GM21529 (cell line): ENCODE measurements around the gene CCDC192.
A peak's percentile ranks its signal among the peaks of the same experiment; 100 is the strongest.
"Not testable (repeated sequence)": the region's sequence is repeated elsewhere in the genome, so short reads cannot be mapped to it uniquely, and the experiment has no call there.

Source experiments
- ATAC-seq: cut with Tn5 transposase; IDR thresholded peaks from one replicate; pipeline ENCODE4 v1.9.1; 2021; ENCODE audit not compliant: unreplicated experiment

Gene CCDC192

DNA sequence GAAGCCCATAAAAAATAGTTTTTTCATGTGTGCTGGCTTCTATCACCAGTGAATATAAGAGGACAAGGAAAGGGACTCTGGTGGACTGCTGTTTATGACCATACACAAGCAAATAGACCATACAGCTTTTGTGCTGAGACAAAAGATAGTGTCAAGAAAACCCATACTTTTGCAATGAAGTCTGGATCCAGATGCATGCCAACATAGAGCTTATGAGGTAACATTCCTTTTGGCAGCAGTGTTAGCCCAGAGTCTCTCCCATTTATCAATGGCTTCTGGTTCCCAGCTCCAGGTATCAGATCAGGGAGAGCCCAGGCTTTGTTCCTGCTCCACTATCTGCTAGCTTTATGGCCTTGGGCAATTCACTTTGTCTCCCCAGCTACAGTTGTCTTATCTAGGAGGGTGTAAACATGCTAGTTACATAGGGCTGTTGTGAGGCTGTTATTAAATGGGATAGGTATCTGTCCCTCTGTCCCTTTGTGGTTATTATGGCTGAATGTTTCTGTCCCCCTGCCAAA is 55.6 kb downstream of the CCDC192 start:
- no peak for ATAC-seq

DNA sequence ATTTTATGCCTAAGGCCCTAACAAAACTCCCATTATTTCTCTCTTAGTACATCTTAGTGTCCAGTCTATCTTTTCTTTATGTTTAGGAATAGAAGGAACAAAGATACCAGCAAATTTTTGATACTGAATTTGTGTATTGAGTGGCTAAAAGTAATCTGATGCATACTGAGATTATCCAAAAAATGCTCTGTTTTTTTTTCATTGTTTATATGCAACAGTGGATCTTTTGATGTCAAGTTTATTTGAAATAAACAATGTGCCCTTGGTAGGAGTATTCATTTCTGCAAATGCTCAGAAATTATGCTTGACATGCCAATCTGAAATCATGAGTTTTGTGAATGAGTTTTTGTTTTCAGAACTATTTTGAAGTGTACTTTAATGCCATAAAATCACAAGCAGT is 58.7 kb downstream of the CCDC192 start:
- no peak for ATAC-seq

DNA sequence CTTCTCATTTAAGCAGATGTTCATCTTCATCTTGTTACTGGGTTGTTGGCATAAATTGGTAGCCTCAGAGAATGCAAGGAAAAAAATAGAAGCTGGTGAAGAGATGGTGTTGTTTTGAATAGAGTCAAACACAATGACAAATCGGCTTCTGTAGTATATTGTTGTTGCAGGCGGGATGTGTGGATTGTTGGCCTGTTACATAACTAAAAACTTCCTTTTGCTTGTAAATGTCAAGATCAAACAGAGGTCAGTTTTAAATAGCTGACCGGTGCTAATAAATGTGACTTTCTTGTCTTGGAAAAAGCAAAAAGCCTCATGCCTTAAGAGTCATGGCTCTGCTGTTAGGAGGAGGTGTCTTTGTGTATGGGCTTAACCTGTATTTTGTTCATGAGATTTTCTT is 59.2 kb downstream of the CCDC192 start:
- no peak for ATAC-seq

DNA sequence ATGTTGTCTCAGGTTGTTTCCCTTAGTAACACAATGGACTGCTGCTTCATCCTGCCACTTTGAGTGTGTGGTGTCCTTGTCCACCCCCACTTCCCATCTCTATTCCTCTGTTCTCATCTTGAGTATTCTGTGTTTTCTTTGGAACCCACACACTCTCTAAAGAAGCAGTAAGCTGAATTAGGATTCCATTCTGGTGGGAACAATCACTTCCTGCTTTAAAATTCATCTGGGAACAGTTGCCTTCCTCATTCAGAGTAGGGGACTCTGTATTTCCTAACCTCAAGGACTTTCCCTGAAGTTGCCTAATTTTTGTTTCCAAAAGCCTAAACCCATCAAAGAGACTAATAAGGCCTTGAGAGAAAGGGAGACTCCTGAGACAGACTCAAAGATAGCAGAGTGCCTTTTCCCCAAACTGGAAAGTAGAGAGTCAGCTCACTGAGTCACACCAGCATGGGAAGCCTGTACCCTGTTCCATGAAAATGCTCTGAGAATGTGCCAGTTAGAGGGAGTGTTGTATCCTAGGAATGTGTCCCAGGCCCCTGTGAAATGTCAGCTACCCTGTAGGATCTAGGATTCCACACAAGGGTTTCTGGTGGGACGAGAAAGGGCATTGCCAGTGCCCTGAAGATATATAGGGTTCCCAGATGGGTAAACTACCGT is 63.6 kb downstream of the CCDC192 start:
- no peak for ATAC-seq

- no peak for ATAC-seq
Measured at GRCh38 chr5:127769386-127769785, 66.2 kb downstream of the CCDC192 start.

GRCh38 chr5:127770272-127770671 is 67.1 kb downstream of the CCDC192 start:
- no peak for ATAC-seq

- ATAC-seq, result no peak
Measured at GRCh38 chr5:127772531-127772930, 69.3 kb downstream of the CCDC192 start.

GRCh38 chr5:127774221-127774620 is 71.0 kb downstream of the CCDC192 start:
- ATAC-seq, result no peak

- ATAC-seq, result no peak
Measured at GRCh38 chr5:127776477-127776876, 73.3 kb downstream of the CCDC192 start.

DNA sequence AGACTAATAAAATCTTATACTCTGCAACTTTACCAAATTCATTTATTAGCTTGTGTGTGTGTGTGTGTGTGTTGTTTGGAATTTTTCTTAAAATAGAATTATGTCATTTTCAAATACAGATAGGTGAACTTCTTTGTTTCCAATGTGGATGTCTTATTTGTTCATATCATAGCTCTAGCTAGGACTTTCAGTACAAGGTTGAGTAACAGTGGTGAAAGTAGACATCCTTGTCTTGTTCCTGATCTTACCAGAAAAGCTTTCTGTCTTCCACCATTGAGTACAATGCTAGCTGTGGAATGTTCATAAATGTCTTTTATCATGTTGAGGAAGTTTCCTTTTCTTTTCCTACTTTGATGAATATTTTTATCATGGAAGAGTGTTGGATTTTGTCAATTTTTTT is 74.8 kb downstream of the CCDC192 start:
- ATAC-seq, result no peak

GRCh38 chr5:127782450-127782849 is 79.3 kb downstream of the CCDC192 start:
- not testable (repeated sequence) for ATAC-seq

DNA sequence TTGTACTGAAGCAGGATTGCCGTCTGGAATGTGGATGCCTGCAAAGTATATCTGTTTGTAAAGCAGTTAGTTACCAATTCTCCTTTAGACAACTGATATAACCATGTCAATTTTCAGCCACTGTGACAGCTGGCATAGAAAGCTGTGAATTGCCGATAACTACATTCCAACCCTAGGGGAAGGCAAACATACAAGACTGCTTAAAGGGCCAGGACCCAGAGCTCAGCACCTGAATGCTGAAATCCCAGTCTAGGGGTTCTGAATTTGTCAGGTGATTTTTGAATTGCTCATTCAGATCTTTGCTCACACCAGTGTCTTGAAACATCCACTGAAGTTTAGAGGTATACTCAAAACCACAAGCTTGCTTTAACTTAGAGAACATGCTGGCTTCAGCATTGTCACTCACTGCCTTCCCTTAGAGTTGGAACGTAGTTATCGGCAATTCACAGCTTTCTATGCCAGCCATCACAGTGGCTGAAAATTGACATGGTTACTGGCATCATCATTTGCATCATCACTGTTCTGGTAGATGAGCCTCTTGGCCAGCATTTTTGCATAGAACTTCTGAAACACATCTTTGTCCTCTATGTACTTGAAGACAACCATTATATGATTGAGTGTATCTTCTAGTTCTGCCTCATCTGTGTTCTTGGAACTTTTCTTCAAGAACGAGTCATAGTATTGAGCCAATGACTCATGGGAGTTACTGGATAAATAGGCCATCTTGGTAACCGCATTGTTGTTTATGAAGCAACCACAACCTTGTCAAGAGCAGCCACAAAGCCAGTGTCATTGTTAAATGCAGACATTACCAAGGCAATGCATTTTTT is 82.1 kb downstream of the CCDC192 start:
- ATAC-seq, result peak; percentile 74

- ATAC-seq, result no peak
Measured at GRCh38 chr5:127791439-127791838, 88.2 kb downstream of the CCDC192 start.

- not testable (repeated sequence) for ATAC-seq
Measured at GRCh38 chr5:127791908-127792307, 88.7 kb downstream of the CCDC192 start.

DNA sequence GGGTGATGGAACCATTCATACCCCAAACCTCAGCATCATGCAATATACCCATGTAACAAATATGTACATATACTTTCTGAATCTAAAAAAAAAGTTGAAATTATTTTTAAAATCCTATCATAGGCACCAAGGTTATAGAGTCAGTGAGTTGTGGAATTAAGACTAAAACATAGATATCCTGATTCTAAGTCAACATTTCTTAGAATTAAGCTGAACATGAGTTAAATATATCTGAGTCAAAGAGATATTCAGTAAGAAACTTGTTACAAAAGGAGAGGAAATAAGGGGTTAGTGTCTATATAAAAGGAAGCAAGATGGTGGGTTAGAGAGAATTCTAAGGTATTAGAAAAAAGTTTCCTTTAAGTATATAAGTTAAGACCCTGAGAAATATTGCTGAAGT is 89.9 kb downstream of the CCDC192 start:
- no peak for ATAC-seq

GRCh38 chr5:127793879-127794278 is 90.7 kb downstream of the CCDC192 start:
- no peak for ATAC-seq

DNA sequence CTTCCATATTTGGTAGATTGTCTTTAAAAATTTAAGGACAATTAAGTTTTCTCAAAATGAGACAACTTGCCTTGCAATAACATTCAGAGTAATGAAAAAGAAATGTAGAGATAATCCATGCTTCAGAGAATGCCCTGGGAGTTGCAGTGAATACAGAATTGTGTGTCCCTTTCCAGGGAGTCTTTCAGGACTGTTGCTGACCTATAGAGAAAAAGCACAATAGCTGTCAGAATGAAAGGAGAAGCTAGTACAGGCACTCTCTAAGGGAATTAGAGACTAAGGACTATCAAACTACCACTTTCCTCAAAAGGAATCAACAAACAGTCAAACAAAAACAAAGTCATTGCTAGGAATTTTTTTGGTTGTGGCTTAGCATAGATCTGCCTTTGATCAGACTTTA is 93.0 kb downstream of the CCDC192 start:
- ATAC-seq, result no peak

DNA sequence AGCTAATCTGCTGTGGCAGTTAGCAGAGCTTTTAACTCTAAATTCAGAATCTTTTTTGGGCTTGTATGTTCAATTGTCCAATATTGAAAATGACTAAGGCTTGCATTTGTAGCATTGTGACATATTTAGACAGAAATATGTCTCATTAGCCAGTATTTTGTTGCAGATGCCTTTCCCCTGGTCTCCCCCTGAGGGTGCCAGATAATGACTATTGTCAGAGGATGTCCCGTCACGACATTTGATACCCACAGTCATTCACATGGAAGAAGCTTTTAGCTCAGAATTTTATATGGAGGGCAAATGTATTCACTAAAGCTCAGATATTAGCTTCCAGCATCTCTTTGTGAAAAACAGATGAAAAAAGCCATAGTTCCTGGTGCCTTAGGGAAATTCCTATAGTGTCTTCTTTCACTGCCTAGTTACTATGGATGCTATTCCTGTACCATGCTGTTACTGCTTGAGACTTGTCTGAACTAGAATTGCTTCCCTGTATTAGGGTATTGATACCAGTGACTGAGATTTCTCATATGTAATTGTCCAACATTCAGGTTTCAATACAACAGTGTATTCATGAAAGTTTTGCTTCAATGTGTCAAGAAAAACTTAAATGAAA is 96.2 kb downstream of the CCDC192 start:
- ATAC-seq, result no peak

- ATAC-seq, result no peak
Measured at GRCh38 chr5:127801751-127802476, 98.7 kb downstream of the CCDC192 start.

- no peak for ATAC-seq
Measured at GRCh38 chr5:127802477-127802865, 99.3 kb downstream of the CCDC192 start.

- no peak for ATAC-seq
Measured at GRCh38 chr5:127804886-127805426, 101.8 kb downstream of the CCDC192 start.
